GM23248 (cell line): ENCODE results near the gene SPATA2L. TPM values are rescaled to one million over a fixed set of nuclear protein-coding genes. Genes with fewer than 3 reads are reported as not detected.

Experiments
- DNase-seq: peaks from one replicate; pipeline ENCODE4 v3.0.0-alpha.2; 2015
- H2AFZ ChIP-seq: fragments of 200-600 bp; sonication (generic); 2 replicates; pipeline ENCODE4 v1.6.1; 2016; ENCODE audit warnings: antibody characterized with exemption
- H3F3A ChIP-seq: fragments of 200-600 bp; sonication (generic); 2 replicates; pipeline ENCODE4 v1.6.1; 2016; ENCODE audit warnings: mild to moderate bottlenecking, antibody characterized with exemption, mixed run types; ENCODE audit not compliant: insufficient read depth
- H3K27ac ChIP-seq: fragments of 200-600 bp; sonication (generic); 2 replicates; pipeline ENCODE4 v1.5.1; 2016; ENCODE audit warnings: mild to moderate bottlenecking
- H3K27me3 ChIP-seq: fragments of 200-600 bp; sonication (generic); replicated peaks from 2 replicates; pipeline ENCODE4 v1.6.1; 2016; ENCODE audit warnings: mild to moderate bottlenecking; ENCODE audit not compliant: insufficient read depth
- H3K36me3 ChIP-seq: fragments of 200-600 bp; sonication (generic); 2 replicates; pipeline ENCODE4 v1.6.1; 2016; ENCODE audit warnings: low read depth, mild to moderate bottlenecking
- H3K4me1 ChIP-seq: fragments of 200-600 bp; sonication (generic); 2 replicates; pipeline ENCODE4 v1.6.1; 2016; ENCODE audit warnings: mild to moderate bottlenecking; ENCODE audit not compliant: insufficient read depth
- H3K4me2 ChIP-seq: fragments of 200-600 bp; sonication (generic); one replicate; pipeline ENCODE4 v1.6.1; 2016; ENCODE audit warnings: mild to moderate bottlenecking; ENCODE audit not compliant: unreplicated experiment
- H3K4me3 ChIP-seq: fragments of 200-600 bp; sonication (generic); 2 replicates; pipeline ENCODE4 v1.5.1; 2016; ENCODE audit warnings: mild to moderate bottlenecking
- H3K79me2 ChIP-seq: fragments of 200-600 bp; sonication (generic); 2 replicates; pipeline ENCODE4 v1.6.1; 2016; ENCODE audit warnings: mild to moderate bottlenecking; ENCODE audit not compliant: insufficient read depth
- H3K9ac ChIP-seq: fragments of 200-600 bp; sonication (generic); 2 replicates; pipeline ENCODE4 v1.6.1; 2016; ENCODE audit warnings: mild to moderate bottlenecking
- H3K9me2 ChIP-seq: fragments of 200-600 bp; sonication (generic); 2 replicates; pipeline ENCODE4 v1.6.1; 2016; ENCODE audit warnings: mixed run types, mild to moderate bottlenecking, moderate library complexity; ENCODE audit not compliant: insufficient read depth
- H3K9me3 ChIP-seq: fragments of 200-600 bp; sonication (generic); one replicate; pipeline ENCODE4 v1.6.1; 2017; ENCODE audit warnings: low read depth
- H4K20me1 ChIP-seq: fragments of 200-600 bp; sonication (generic); 2 replicates; pipeline ENCODE4 v1.6.0; 2016; ENCODE audit not compliant: insufficient read depth
- EZH2 ChIP-seq: fragments of 200-600 bp; sonication (generic); IDR thresholded peaks from 2 replicates; pipeline ENCODE4 v1.6.1; 2018; ENCODE audit warnings: antibody characterized with exemption, mild to moderate bottlenecking; ENCODE audit not compliant: insufficient read depth, poor library complexity, severe bottlenecking
- EZH2phosphoT487 ChIP-seq: fragments of 200-600 bp; sonication (generic); IDR thresholded peaks from 2 replicates; pipeline ENCODE4 v1.6.1; 2018; ENCODE audit warnings: antibody characterized with exemption, moderate library complexity, mild to moderate bottlenecking, low read depth; ENCODE audit not compliant: insufficient read depth
- WGBS, 2 experiments: methylation state at CpG; one replicate each; pipeline ENCODE4 v1.1.6; 2015 to 2017; ENCODE audit warnings: low lambda C conversion rate in 2 of 2, low coverage in 1 of 2; ENCODE audit errors: missing lambda C conversion rate in 2 of 2; 5-methylcytosine and 5-hydroxymethylcytosine counted together
- in situ Hi-C: fragments of 300-500 bp; cut with MboI; formaldehyde crosslinking; loops from 2 replicates; pipeline ENCODE4 v1.15.0; 2020
- polyA plus RNA-seq: library from polyadenylated mRNA; unstranded; fragments of >200 nt; fragmentation: Nextera tagmentation; extraction: Ambion mirVana; gene quantifications from 2 replicates; pipeline ENCODE4 v1.2.1, GENCODE V29; 2016
- total RNA-seq: library from RNA; depleted of rRNA; stranded (reverse); fragments of >200 nt; shearing (Covaris generic); gene quantifications from 2 replicates; pipeline ENCODE4 v1.2.3, GENCODE V29; 2014

SPATA2L gene
- total and polyA plus RNA-seq, 2 experiments from 2014 or later = 12.7 to 27.5 TPM

- in situ Hi-C loops = no loop called here
- H3K79me2 ChIP-seq = peaks cover 22% of the 10 kb centered on the region
These were observed 29.2 kb upstream of the SPATA2L start for GRCh38 chr16:89730610-89731234.

GRCh38 chr16:89729863-89730593 lies 28.5 kb upstream of the SPATA2L start:
- H3K36me3 ChIP-seq = peaks cover 25% of the 10 kb centered on the region; the same call in 1 of the 2 replicates
- DNase-seq = no peak
- no peak overlapping the region for H3K9ac ChIP-seq
- no peaks in the 10 kb centered on the region for H4K20me1 ChIP-seq
- no peaks in the 10 kb centered on the region for H3K9me2 ChIP-seq
- H3K4me2 ChIP-seq = no peak overlapping the region
- H3K79me2 ChIP-seq = peaks cover 29% of the 10 kb centered on the region
- in situ Hi-C loops = no loop called here
- H3K27ac ChIP-seq = no peak overlapping the region
- WGBS, 2 experiments = 73 to 75% methylated on average over 14 of the region's 14 CpGs
- no peak overlapping the region for H2AFZ ChIP-seq
- H3F3A ChIP-seq = no peaks in the 10 kb centered on the region; the same call in 1 of the 2 replicates
- H3K4me3 ChIP-seq = no peak overlapping the region
- no peak for TF ChIP-seq EZH2phosphoT487
- no peak for TF ChIP-seq EZH2
- H3K27me3 ChIP-seq = no peaks in the 10 kb centered on the region
- no peaks in the 10 kb centered on the region for H3K4me1 ChIP-seq
- H3K9me3 ChIP-seq = no peaks in the 10 kb centered on the region

More at GRCh38 chr16:89730610-89731234, 29.2 kb upstream of the SPATA2L start:
- Histone ChIP-seq H3K4me2 (no peak overlapping the region), H3K4me1 (no peaks in the 10 kb centered on the region), H2AFZ (no peak overlapping the region), H3F3A (no peaks in the 10 kb centered on the region; the same call in 1 of the 2 replicates), H3K27me3 (no peaks in the 10 kb centered on the region), H4K20me1 (no peaks in the 10 kb centered on the region), H3K27ac (no peak overlapping the region), H3K9me2 (no peaks in the 10 kb centered on the region), H3K36me3 (peaks cover 30% of the 10 kb centered on the region; the same call in 1 of the 2 replicates), H3K9ac (no peak overlapping the region), H3K4me3 (no peak overlapping the region), H3K9me3 (no peaks in the 10 kb centered on the region)
- TF ChIP-seq EZH2 (no peak), EZH2phosphoT487 (no peak)
- WGBS, 2 experiments = 76 to 87% methylated on average over 20 to 22 of the region's 22 CpGs
- no peak for DNase-seq

- in situ Hi-C loops = no loop called here
- Histone ChIP-seq H3K36me3 (peaks cover 18% of the 10 kb centered on the region; the same call in 1 of the 2 replicates), H3K9me2 (no peaks in the 10 kb centered on the region), H3K4me2 (no peak overlapping the region), H3K79me2 (peaks cover 36% of the 10 kb centered on the region), H3K27ac (no peak overlapping the region), H3K27me3 (no peaks in the 10 kb centered on the region), H4K20me1 (no peaks in the 10 kb centered on the region), H3K4me1 (no peaks in the 10 kb centered on the region), H3K9me3 (no peaks in the 10 kb centered on the region), H3F3A (no peaks in the 10 kb centered on the region), H2AFZ (no peak overlapping the region), H3K4me3 (no peak overlapping the region), H3K9ac (no peak overlapping the region)
- 88 to 92% methylated on average over 17 to 18 of the region's 18 CpGs for WGBS, 2 experiments
- DNase-seq = no peak
- TF ChIP-seq EZH2 (no peak), EZH2phosphoT487 (no peak)
These were observed 27.8 kb upstream of the SPATA2L start for GRCh38 chr16:89729293-89729692.

- no peak for DNase-seq
- Histone ChIP-seq H3K27ac (no peak overlapping the region), H3K27me3 (no peaks in the 10 kb centered on the region), H4K20me1 (no peaks in the 10 kb centered on the region), H3K36me3 (peaks cover 13% of the 10 kb centered on the region; the same call in 1 of the 2 replicates), H2AFZ (no peak overlapping the region), H3K9me3 (no peaks in the 10 kb centered on the region), H3K9me2 (no peaks in the 10 kb centered on the region), H3K79me2 (peaks cover 53% of the 10 kb centered on the region), H3K4me3 (no peak overlapping the region), H3K9ac (no peak overlapping the region), H3K4me1 (peaks cover 2% of the 10 kb centered on the region; the same call in 1 of the 2 replicates), H3K4me2 (no peak overlapping the region), H3F3A (0 out of 2 replicates have a peak, but pooled peaks cover 2% of the 10 kb centered on the region)
- 93% methylated on average over 17 of the region's 17 CpGs for WGBS, 2 experiments
- TF ChIP-seq EZH2phosphoT487 (no peak), EZH2 (no peak)
- in situ Hi-C loops = no loop called here
These were observed 26.1 kb upstream of the SPATA2L start for GRCh38 chr16:89727406-89728120.
